ENCODE measurements around the gene OR10H3.
A peak's percentile ranks its signal among the peaks of the same experiment; 100 is the strongest.

Gene OR10H3

GRCh38 chr19:15737722-15738121 lies at the start of gene OR10H3:
OR10H3 (plus strand) TSS chr19:15737985; CDS start chr19:15741393, 3,408 bp downstream.
- ATAC-seq (replicated peaks) (no peak), DNase-seq (no peak)
- Mint-ChIP-seq H3K4me3 (no peak within 1 kb of the TSS), H3K36me3 (peaks cover 0 to 5% of the 10 kb centered on the region in 2 donors), H3K27me3 (peaks cover 35 to 36% of the 10 kb centered on the region in 2 donors), H3K4me1 (no peaks in the 10 kb centered on the region), H3K27ac (no peak within 1 kb of the TSS), H3K9me3 (peaks cover 13% of the 10 kb centered on the region in 2 donors)

- no peak overlapping the region for H3K4me3 Mint-ChIP-seq
- H3K4me1 Mint-ChIP-seq = no peaks in the 10 kb centered on the region
- H3K9me3 Mint-ChIP-seq = peaks cover 0 to 4% of the 10 kb centered on the region in 2 donors
- no peaks in the 10 kb centered on the region for H3K36me3 Mint-ChIP-seq
- ATAC-seq (replicated peaks) (no peak), DNase-seq (no peak)
- peaks cover 24 to 51% of the 10 kb centered on the region in 2 donors for H3K27me3 Mint-ChIP-seq
- H3K27ac Mint-ChIP-seq = no peak overlapping the region
Measured at GRCh38 chr19:15696654-15697194, 41.1 kb upstream of the OR10H3 start.

- DNase-seq = no peak
- Mint-ChIP-seq H3K27me3 (peaks cover 27 to 53% of the 10 kb centered on the region in 2 donors), H3K27ac (no peak overlapping the region), H3K4me1 (no peaks in the 10 kb centered on the region), H3K36me3 (no peaks in the 10 kb centered on the region), H3K4me3 (no peak overlapping the region), H3K9me3 (peaks cover 0 to 5% of the 10 kb centered on the region in 2 donors)
- ATAC-seq (replicated peaks) = peak in 1 of 2 donors; percentile 7
Measured at GRCh38 chr19:15701757-15702533, 35.8 kb upstream of the OR10H3 start.

GRCh38 chr19:15702534-15702930 lies 35.3 kb upstream of the OR10H3 start:
- H3K27ac Mint-ChIP-seq = no peak overlapping the region
- no peak for DNase-seq
- H3K27me3 Mint-ChIP-seq = peaks cover 22 to 51% of the 10 kb centered on the region in 2 donors
- H3K4me3 Mint-ChIP-seq = no peak overlapping the region
- H3K9me3 Mint-ChIP-seq = peaks cover 0 to 6% of the 10 kb centered on the region in 2 donors
- no peaks in the 10 kb centered on the region for H3K36me3 Mint-ChIP-seq
- ATAC-seq (replicated peaks) = peak; percentile 60 to 61
- H3K4me1 Mint-ChIP-seq = no peaks in the 10 kb centered on the region

- peaks cover 0 to 2% of the 10 kb centered on the region in 2 donors for H3K4me1 Mint-ChIP-seq
- H3K36me3 Mint-ChIP-seq = no peaks in the 10 kb centered on the region
- DNase-seq = no peak
- peaks cover 46 to 49% of the 10 kb centered on the region in 2 donors for H3K27me3 Mint-ChIP-seq
- no peak overlapping the region for H3K27ac Mint-ChIP-seq
- no peak for ATAC-seq (replicated peaks)
- H3K4me3 Mint-ChIP-seq = no peak overlapping the region
- peaks cover 9 to 12% of the 10 kb centered on the region in 2 donors for H3K9me3 Mint-ChIP-seq
Measured at GRCh38 chr19:15714638-15715037, 23.1 kb upstream of the OR10H3 start.

GRCh38 chr19:15715642-15716041 lies 22.1 kb upstream of the OR10H3 start:
- Mint-ChIP-seq H3K27ac (no peak overlapping the region), H3K36me3 (no peaks in the 10 kb centered on the region), H3K27me3 (peaks cover 36 to 41% of the 10 kb centered on the region in 2 donors), H3K4me3 (no peak overlapping the region), H3K4me1 (peaks cover 0 to 2% of the 10 kb centered on the region in 2 donors), H3K9me3 (peaks cover 7 to 12% of the 10 kb centered on the region in 2 donors)
- ATAC-seq (replicated peaks) (no peak), DNase-seq (no peak)

GRCh38 chr19:15717809-15718208 lies 20.0 kb upstream of the OR10H3 start:
- Mint-ChIP-seq H3K27ac (no peak overlapping the region), H3K27me3 (peaks cover 26 to 43% of the 10 kb centered on the region in 2 donors), H3K9me3 (no peaks in the 10 kb centered on the region), H3K36me3 (no peaks in the 10 kb centered on the region), H3K4me1 (peaks cover 0 to 2% of the 10 kb centered on the region in 2 donors), H3K4me3 (no peak overlapping the region)
- no peak for ATAC-seq (replicated peaks)
- DNase-seq = no peak

GRCh38 chr19:15721268-15721667 lies 16.5 kb upstream of the OR10H3 start:
- no peaks in the 10 kb centered on the region for H3K36me3 Mint-ChIP-seq
- peaks cover 40 to 54% of the 10 kb centered on the region in 2 donors for H3K27me3 Mint-ChIP-seq
- no peak overlapping the region for H3K4me3 Mint-ChIP-seq
- no peaks in the 10 kb centered on the region for H3K9me3 Mint-ChIP-seq
- DNase-seq = no peak
- H3K27ac Mint-ChIP-seq = no peak overlapping the region
- no peak for ATAC-seq (replicated peaks)
- peaks cover 0 to 2% of the 10 kb centered on the region in 2 donors for H3K4me1 Mint-ChIP-seq

GRCh38 chr19:15722956-15723355 lies 14.8 kb upstream of the OR10H3 start:
- Mint-ChIP-seq H3K4me1 (peaks cover 0 to 2% of the 10 kb centered on the region in 2 donors), H3K36me3 (no peaks in the 10 kb centered on the region), H3K9me3 (no peaks in the 10 kb centered on the region), H3K4me3 (no peak overlapping the region), H3K27me3 (peaks cover 46 to 49% of the 10 kb centered on the region in 2 donors), H3K27ac (no peak overlapping the region)
- no peak for ATAC-seq (replicated peaks)
- DNase-seq = no peak

- no peak for ATAC-seq (replicated peaks)
- Mint-ChIP-seq H3K36me3 (no peaks in the 10 kb centered on the region), H3K4me3 (no peak within 1 kb of the TSS), H3K9me3 (no peaks in the 10 kb centered on the region), H3K27me3 (peaks cover 49 to 63% of the 10 kb centered on the region in 2 donors), H3K4me1 (no peaks in the 10 kb centered on the region), H3K27ac (no peak within 1 kb of the TSS)
- no peak for DNase-seq
Measured at GRCh38 chr19:15727724-15728123, 10.1 kb upstream of the OR10H3 start, which contains the start of gene OR10H2. OR10H2 (plus strand) TSS chr19:15728024; CDS start chr19:15728044, 20 bp downstream.

- ATAC-seq (replicated peaks) = no peak
- no peak overlapping the region for H3K4me3 Mint-ChIP-seq
Measured at GRCh38 chr19:15730538-15730937, 7.2 kb upstream of the OR10H3 start.

GRCh38 chr19:15732388-15732787 lies 5.4 kb upstream of the OR10H3 start:
- H3K9me3 Mint-ChIP-seq = no peaks in the 10 kb centered on the region
- H3K36me3 Mint-ChIP-seq = no peaks in the 10 kb centered on the region
- ATAC-seq (replicated peaks) (no peak), DNase-seq (no peak)
- no peak overlapping the region for H3K4me3 Mint-ChIP-seq
- peaks cover 42 to 53% of the 10 kb centered on the region in 2 donors for H3K27me3 Mint-ChIP-seq
- H3K4me1 Mint-ChIP-seq = no peaks in the 10 kb centered on the region
- no peak overlapping the region for H3K27ac Mint-ChIP-seq

More at GRCh38 chr19:15730538-15730937, 7.2 kb upstream of the OR10H3 start:
- peaks cover 54 to 66% of the 10 kb centered on the region in 2 donors for H3K27me3 Mint-ChIP-seq
- no peaks in the 10 kb centered on the region for H3K36me3 Mint-ChIP-seq
- DNase-seq = no peak
- no peaks in the 10 kb centered on the region for H3K9me3 Mint-ChIP-seq
- no peak overlapping the region for H3K27ac Mint-ChIP-seq
- no peaks in the 10 kb centered on the region for H3K4me1 Mint-ChIP-seq

- no peak overlapping the region for H3K27ac Mint-ChIP-seq
- no peaks in the 10 kb centered on the region for H3K4me1 Mint-ChIP-seq
- H3K36me3 Mint-ChIP-seq = no peaks in the 10 kb centered on the region
- no peaks in the 10 kb centered on the region for H3K9me3 Mint-ChIP-seq
- no peak for DNase-seq
- no peak for ATAC-seq (replicated peaks)
- H3K4me3 Mint-ChIP-seq = no peak overlapping the region
- H3K27me3 Mint-ChIP-seq = peaks cover 31 to 38% of the 10 kb centered on the region in 2 donors
Measured at GRCh38 chr19:15733895-15734294, 3.9 kb upstream of the OR10H3 start.

- Mint-ChIP-seq H3K27ac (no peak overlapping the region), H3K36me3 (peaks cover 0 to 5% of the 10 kb centered on the region in 2 donors), H3K4me3 (no peak overlapping the region), H3K9me3 (peaks cover 13% of the 10 kb centered on the region in 2 donors), H3K27me3 (peaks cover 26 to 31% of the 10 kb centered on the region in 2 donors), H3K4me1 (no peaks in the 10 kb centered on the region)
- DNase-seq = no peak
- ATAC-seq (replicated peaks) = no peak
Measured at GRCh38 chr19:15740785-15741184, 3.0 kb downstream of the OR10H3 start.

GRCh38 chr19:15748239-15748638 lies 10.5 kb downstream of the OR10H3 start:
- ATAC-seq (replicated peaks) (no peak), DNase-seq (no peak)
- H3K4me3 Mint-ChIP-seq = no peak overlapping the region
- H3K4me1 Mint-ChIP-seq = no peaks in the 10 kb centered on the region
- peaks cover 35 to 50% of the 10 kb centered on the region in 2 donors for H3K27me3 Mint-ChIP-seq
- H3K9me3 Mint-ChIP-seq = peaks cover 0 to 1% of the 10 kb centered on the region in 2 donors
- H3K27ac Mint-ChIP-seq = no peak overlapping the region
- peaks cover 0 to 2% of the 10 kb centered on the region in 2 donors for H3K36me3 Mint-ChIP-seq

Measured in stimulated activated naive B cell treated with anti-CD40 and anti-IgM and Interleukin-4, amounts not matched to agents 10 μg/mL and 1 μg/mL and 100 μg/mL, for 72 hours (primary cell).